HCT116 (cell line): ENCODE data around the gene SFXN4. TPM values are rescaled to one million over a fixed set of nuclear protein-coding genes. Genes with fewer than 3 reads are reported as not detected.
A peak's percentile ranks its signal among the peaks of the same experiment; 100 is the strongest.

Experiments used
- ATAC-seq: fragments of 200-7000 bp; cut with Tn5 transposase; 2 replicates; pipeline ENCODE4 v1.9.1; 2020; ENCODE audit warnings: mild to moderate bottlenecking, moderate library complexity
- BruUV-seq: library from RNA; stranded (reverse); fragments of 400-500 nt; replicated peaks from 2 replicates; lab custom pipeline; 2021; lab: Mats Ljungman, UMichigan
- CTCF ChIA-PET: fragments of 300-600 bp; sonication (Branson Sonifier 250); formaldehyde crosslinking; loops from one replicate; lab custom pipeline; 2021; ENCODE audit warnings: antibody characterized with exemption; lab: Charles Lee
- POLR2A ChIA-PET: fragments of 300-600, 350-600 bp; sonication (Branson Sonifier 250); formaldehyde crosslinking; loops from one replicate; lab custom pipeline; 2021; ENCODE audit warnings: antibody characterized with exemption; lab: Charles Lee
- RAD21 ChIA-PET, 2 experiments: fragments of 300-600 bp; sonication (Branson Sonifier 250); formaldehyde crosslinking; loops; one replicate each; lab custom pipeline; 2023; ENCODE audit warnings: low total read pairs in 2 of 2; ENCODE audit not compliant: uncharacterized antibody in 2 of 2, unreplicated experiment in 2 of 2, low non-redundant PET in 1 of 2; lab: Charles Lee
- DNase-seq: peaks from one replicate; pipeline ENCODE4 v3.0.0-alpha.2; 2010; ENCODE audit warnings: low read depth, low spot score
- H2AFZ ChIP-seq: fragments of 200-600 bp; shearing (Covaris generic), sonication (generic); 2 replicates; pipeline ENCODE4 v1.6.1; 2017; ENCODE audit warnings: low read depth, mixed run types, mixed read lengths, antibody characterized with exemption, low read length; ENCODE audit not compliant: poor library complexity, severe bottlenecking
- H3K27ac ChIP-seq: 2 replicates; pipeline ENCODE4 v1.5.1; 2012; ENCODE audit warnings: low read depth, low read length
- H3K27me3 ChIP-seq: fragments of 200-600 bp; sonication (generic); 2 replicates; pipeline ENCODE4 v1.6.1; 2016; ENCODE audit warnings: mixed run types, low read length, mixed read lengths; ENCODE audit not compliant: insufficient read depth
- H3K36me3 ChIP-seq, 2 experiments: fragments of 200-500 bp in 1 of 2; fragments of 200-600 bp in 1 of 2; sonication (Bioruptor generic) in 1 of 2; sonication (generic) in 1 of 2; 2 replicates each; pipeline versions ENCODE4 v1.5.1 to v1.6.1; 2014 to 2016; ENCODE audit warnings: low read length in 2 of 2, inconsistent platforms in 1 of 2, mixed read lengths in 1 of 2, mixed run types in 1 of 2; ENCODE audit not compliant: insufficient read depth in 2 of 2, control insufficient read depth in 1 of 2
- H3K4me1 ChIP-seq, 2 experiments: fragments of 200-600 bp in 1 of 2; sonication (generic) in 1 of 2; 2 replicates each; pipeline versions ENCODE4 v1.5.1 to v1.6.1; 2012 to 2017; ENCODE audit warnings: low read length in 2 of 2, inconsistent platforms in 1 of 2, mild to moderate bottlenecking in 1 of 2, mixed read lengths in 1 of 2, mixed run types in 1 of 2, moderate library complexity in 1 of 2; ENCODE audit not compliant: insufficient read depth in 2 of 2, control insufficient read depth in 1 of 2
- H3K4me2 ChIP-seq: fragments of 200-600 bp; sonication (generic); 2 replicates; pipeline ENCODE4 v1.6.1; 2017; ENCODE audit warnings: mixed run types, low read length, mixed read lengths
- H3K4me3 ChIP-seq, 2 experiments: fragments of 200-600 bp in 1 of 2; sonication (generic) in 1 of 2; replicated peaks in 1 of 2; 2 replicates each; pipeline ENCODE4 v1.5.1; 2011 to 2016; ENCODE audit warnings: low read length in 2 of 2, control low read depth in 1 of 2, low read depth in 1 of 2, mild to moderate bottlenecking in 1 of 2, mixed read lengths in 1 of 2, mixed run types in 1 of 2
- H3K79me2 ChIP-seq: fragments of 200-600 bp; sonication (generic); 2 replicates; pipeline ENCODE4 v1.6.1; 2017; ENCODE audit warnings: mild to moderate bottlenecking, mixed run types, low read length, moderate library complexity, mixed read lengths; ENCODE audit not compliant: insufficient read depth
- H3K9ac ChIP-seq: fragments of 200-600 bp; sonication (generic); 2 replicates; pipeline ENCODE4 v1.6.1; 2016; ENCODE audit warnings: low read length, mixed read lengths
- H3K9me2 ChIP-seq: fragments of 200-600 bp; sonication (generic), shearing (Covaris generic); 2 replicates; pipeline ENCODE4 v1.6.1; 2017; ENCODE audit warnings: mixed run types, mild to moderate bottlenecking, moderate library complexity; ENCODE audit not compliant: insufficient read depth
- H3K9me3 ChIP-seq, 2 experiments: fragments of 200-500 bp in 1 of 2; fragments of 200-600 bp in 1 of 2; sonication (Bioruptor generic) in 1 of 2; sonication (generic) in 1 of 2; 2 replicates each; pipeline ENCODE4 v1.6.1; 2014 to 2017; ENCODE audit warnings: low read length in 2 of 2, mixed read lengths in 2 of 2, inconsistent platforms in 1 of 2, low read depth in 1 of 2, mild to moderate bottlenecking in 1 of 2, mixed run types in 1 of 2, moderate library complexity in 1 of 2; ENCODE audit not compliant: control insufficient read depth in 1 of 2, insufficient read depth in 1 of 2
- H4K20me1 ChIP-seq: fragments of 200-600 bp; sonication (generic), shearing (Covaris generic); 2 replicates; pipeline ENCODE4 v1.6.1; 2017; ENCODE audit warnings: mixed run types, mild to moderate bottlenecking, moderate library complexity; ENCODE audit not compliant: insufficient read depth
- CTCF ChIP-seq, 3 experiments: fragments of 200-600 bp in 1 of 3; sonication (generic) in 1 of 3; IDR thresholded peaks in 2 of 3; conservative IDR thresholded peaks in 1 of 3; 2 replicates each; pipeline ENCODE4 v1.5.1; 2012 to 2017; ENCODE audit warnings: low read depth in 2 of 3, low read length in 2 of 3, antibody characterized with exemption in 1 of 3, borderline replicate concordance in 1 of 3, control low read depth in 1 of 3, mild to moderate bottlenecking in 1 of 3, mixed read lengths in 1 of 3, mixed run types in 1 of 3, moderate library complexity in 1 of 3; ENCODE audit not compliant: insufficient read depth in 1 of 3
- EZH2 ChIP-seq: fragments of 200-600 bp; sonication (generic); IDR thresholded peaks from 2 replicates; pipeline ENCODE4 v1.6.1; 2017; ENCODE audit warnings: antibody characterized with exemption, mixed run types
- EZH2phosphoT487 ChIP-seq: fragments of 200-600 bp; IDR thresholded peaks from 2 replicates; pipeline ENCODE4 v1.6.1; 2018; ENCODE audit warnings: antibody characterized with exemption, borderline replicate concordance
- JUND ChIP-seq: IDR thresholded peaks from 2 replicates; pipeline ENCODE4 v1.6.1; 2012
- POLR2A ChIP-seq: IDR thresholded peaks from 2 replicates; pipeline ENCODE4 v1.7.0; 2011; ENCODE audit warnings: borderline replicate concordance; ENCODE audit not compliant: insufficient read depth, insufficient read length; ENCODE audit errors: extremely low read depth
- REST ChIP-seq: IDR thresholded peaks from 2 replicates; pipeline ENCODE4 v1.6.1; 2012; ENCODE audit warnings: low read depth
- SP1 ChIP-seq: IDR thresholded peaks from 2 replicates; pipeline ENCODE4 v1.6.1; 2012; ENCODE audit warnings: low read depth
- ZFX ChIP-seq: fragments of 450-650 bp; IDR thresholded peaks from 2 replicates; pipeline ENCODE4 v1.6.1; 2017
- intact Hi-C: fragments of 100-400 bp; cut with micrococcal nuclease; formaldehyde crosslinking; loops from 2 replicates; pipeline ENCODE4 v1.10.0; 2022
- total RNA-seq: library from RNA; stranded (reverse); gene quantifications from one replicate; pipeline ENCODE4 v1.2.1, GENCODE V29; 2021; ENCODE audit not compliant: unreplicated experiment

SFXN4 gene
- total RNA-seq, 1 experiment from 2014 or later = 58.2 TPM

- Histone ChIP-seq H3K27me3 (no peaks in the 10 kb centered on the region), H3K27ac (no peak overlapping the region), H4K20me1 (no peaks in the 10 kb centered on the region), H3K79me2 (peaks cover 22% of the 10 kb centered on the region), H3K4me3 (no peak overlapping the region), H2AFZ (no peak overlapping the region), H3K4me1 (peaks cover 10 to 24% of the 10 kb centered on the region in 2 experiments), H3K36me3 (peaks cover 32 to 59% of the 10 kb centered on the region in 2 experiments; a peak in 3 of 4 replicates), H3K9ac (no peak overlapping the region), H3K4me2 (no peak overlapping the region), H3K9me3 (no peaks in the 10 kb centered on the region), H3K9me2 (no peaks in the 10 kb centered on the region)
- intact Hi-C loops = no loop called here
- ChIA-PET RAD21 (no interaction called here), CTCF (no interaction called here), POLR2A (no interaction called here)
- ATAC-seq (no peak), DNase-seq (no peak)
- BruUV-seq = no TSS peak
- no peak for TF ChIP-seq EZH2
- 0 out of 2 replicates have a peak, but pooled peaks have one; percentile 5 for TF ChIP-seq JUND
These were observed 1.5 kb upstream of the SFXN4 start for GRCh38 chr10:119167041-119167440.

- Histone ChIP-seq H3K79me2 (peaks cover 24% of the 10 kb centered on the region), H3K27me3 (no peaks in the 10 kb centered on the region), H3K4me3 (no peak overlapping the region), H3K27ac (peak overlapping the region; percentile 81), H3K9ac (peak overlapping the region; percentile 95)
- BruUV-seq = no TSS peak
- no peak for ATAC-seq
- RAD21 ChIA-PET = no interaction called here
- TF ChIP-seq CTCF (IDR thresholded peaks at IDR 0.05 in 2 of 3, conservative IDR thresholded peaks at IDR 0.05 in 1 of 3; ENCODE audit: borderline replicate concordance in 1 of 3, insufficient read depth in 1 of 3, low read depth in 2 of 3, low read length in 2 of 3) = no peak
- no peak for TF ChIP-seq EZH2phosphoT487
- no peak for TF ChIP-seq POLR2A
- TF ChIP-seq JUND = 0 out of 2 replicates have a peak, but pooled peaks have one; percentile 4
- no peak for TF ChIP-seq SP1
- no peak for TF ChIP-seq REST
- TF ChIP-seq ZFX = no peak
- TF ChIP-seq, all 23 proteins: peak for 1
- Histone ChIP-seq H3K9me2 (no peaks in the 10 kb centered on the region), H4K20me1 (no peaks in the 10 kb centered on the region), H2AFZ (no peak overlapping the region), H3K9me3 (no peaks in the 10 kb centered on the region), H3K4me1 (peaks cover 10 to 24% of the 10 kb centered on the region in 2 experiments), H3K36me3 (peaks cover 28 to 61% of the 10 kb centered on the region in 2 experiments; a peak in 3 of 4 replicates), H3K4me2 (peak overlapping the region; percentile 94)
- ChIA-PET CTCF (no interaction called here), POLR2A (no interaction called here)
- DNase-seq = no peak
- intact Hi-C loops = no loop called here
These were observed 1.1 kb upstream of the SFXN4 start for GRCh38 chr10:119166564-119166963.
